ENCODE measurements around the gene STRADA.

Gene STRADA

DNA sequence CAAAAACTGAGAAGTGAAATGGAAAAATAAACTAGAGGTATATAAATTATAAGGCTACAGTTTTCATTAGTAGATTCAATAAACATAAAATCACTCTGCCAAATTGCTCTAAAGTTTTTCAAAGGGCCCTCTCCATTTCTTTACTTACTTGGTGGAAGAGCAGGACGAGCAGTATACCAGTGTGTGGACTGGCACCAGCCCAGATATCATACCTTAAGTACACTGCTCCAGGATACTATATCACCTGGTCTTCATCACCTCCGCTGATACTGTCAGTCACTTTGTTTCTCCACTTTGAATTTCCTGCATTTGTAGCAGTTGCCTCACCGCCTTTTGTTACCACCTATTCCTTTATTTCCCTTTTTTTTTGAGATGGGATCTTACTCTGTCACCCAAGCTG lies 81.7 kb downstream of the STRADA start:
- no peak for DNase-seq (ENCODE audit: low spot score)
- TF ChIP-seq, protein P1, sequence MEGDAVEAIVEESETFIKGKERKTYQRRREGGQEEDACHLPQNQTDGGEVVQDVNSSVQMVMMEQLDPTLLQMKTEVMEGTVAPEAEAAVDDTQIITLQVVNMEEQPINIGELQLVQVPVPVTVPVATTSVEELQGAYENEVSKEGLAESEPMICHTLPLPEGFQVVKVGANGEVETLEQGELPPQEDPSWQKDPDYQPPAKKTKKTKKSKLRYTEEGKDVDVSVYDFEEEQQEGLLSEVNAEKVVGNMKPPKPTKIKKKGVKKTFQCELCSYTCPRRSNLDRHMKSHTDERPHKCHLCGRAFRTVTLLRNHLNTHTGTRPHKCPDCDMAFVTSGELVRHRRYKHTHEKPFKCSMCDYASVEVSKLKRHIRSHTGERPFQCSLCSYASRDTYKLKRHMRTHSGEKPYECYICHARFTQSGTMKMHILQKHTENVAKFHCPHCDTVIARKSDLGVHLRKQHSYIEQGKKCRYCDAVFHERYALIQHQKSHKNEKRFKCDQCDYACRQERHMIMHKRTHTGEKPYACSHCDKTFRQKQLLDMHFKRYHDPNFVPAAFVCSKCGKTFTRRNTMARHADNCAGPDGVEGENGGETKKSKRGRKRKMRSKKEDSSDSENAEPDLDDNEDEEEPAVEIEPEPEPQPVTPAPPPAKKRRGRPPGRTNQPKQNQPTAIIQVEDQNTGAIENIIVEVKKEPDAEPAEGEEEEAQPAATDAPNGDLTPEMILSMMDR (IDR thresholded peaks at IDR 0.05; ENCODE audit: extremely low read depth, missing control alignments) = no peak

DNA sequence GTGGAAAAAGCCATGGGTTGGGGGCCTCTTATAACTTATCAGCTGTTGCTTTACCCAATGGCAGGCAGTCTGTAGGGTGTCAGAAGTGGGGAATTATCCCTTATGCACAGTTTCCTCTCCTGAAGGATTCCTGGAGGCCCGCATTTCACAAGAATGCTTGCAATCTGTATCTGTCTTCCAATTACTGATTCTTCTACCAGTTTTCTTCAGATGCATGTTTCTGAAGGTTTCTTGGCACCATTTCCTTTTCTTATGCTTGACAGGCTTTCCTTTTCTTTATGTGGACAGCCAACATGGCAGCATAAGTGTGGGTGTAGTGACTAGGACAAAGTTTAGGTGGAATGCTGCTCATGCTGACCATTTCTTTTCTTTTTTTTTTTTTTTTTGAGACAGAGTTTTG lies 83.2 kb downstream of the STRADA start:
- TF ChIP-seq, protein P1 (IDR thresholded peaks at IDR 0.05; ENCODE audit: extremely low read depth, missing control alignments) = no peak
- no peak for DNase-seq (ENCODE audit: low spot score)

DNA sequence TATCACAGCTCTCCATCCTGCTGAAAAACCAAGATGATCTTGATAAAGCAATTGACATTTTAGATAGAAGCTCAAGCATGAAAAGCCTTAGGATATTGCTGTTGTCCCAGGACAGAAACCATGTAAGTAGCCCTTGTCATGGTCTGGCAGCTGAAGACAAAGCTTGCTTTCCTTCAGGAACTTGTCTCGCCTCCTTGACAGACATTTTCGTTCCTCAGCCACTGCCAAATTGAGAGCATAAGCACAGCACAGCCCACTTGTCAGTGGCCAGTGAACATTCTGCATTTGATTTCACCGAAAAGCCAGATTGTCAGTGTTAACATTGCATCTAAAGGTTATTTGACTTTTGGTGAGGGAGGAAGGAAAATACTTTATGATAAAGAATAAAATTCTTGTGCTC lies 83.8 kb downstream of the STRADA start:
- no peak for DNase-seq (ENCODE audit: low spot score)
- TF ChIP-seq, protein P1 (IDR thresholded peaks at IDR 0.05; ENCODE audit: extremely low read depth, missing control alignments) = no peak

DNA sequence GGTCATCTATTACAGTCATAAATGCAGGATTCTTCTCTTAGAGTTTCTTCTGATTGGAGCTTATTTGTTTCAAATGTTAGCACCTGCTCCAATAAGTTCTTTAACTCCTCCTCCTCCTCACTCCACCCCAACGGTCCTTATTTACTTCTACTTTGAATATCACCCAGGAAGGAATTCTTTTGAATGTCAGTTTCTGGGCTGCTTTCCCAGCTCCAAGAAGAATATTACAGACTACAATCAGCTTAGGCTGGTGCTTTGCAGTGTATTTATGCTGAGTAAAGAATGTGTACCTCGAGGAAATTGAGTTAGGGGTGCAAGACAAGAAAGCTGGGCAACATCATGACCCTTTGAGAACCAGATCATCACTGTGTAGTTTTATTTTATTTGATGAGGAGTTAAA lies 88.5 kb downstream of the STRADA start:
- TF ChIP-seq, protein P1 (IDR thresholded peaks at IDR 0.05; ENCODE audit: extremely low read depth, missing control alignments) = no peak
- DNase-seq (ENCODE audit: low spot score) = no peak
